Mammary epithelial cell (primary cell): ENCODE results near the gene IFIT1B.

Experiments used
- EZH2 ChIP-seq: IDR thresholded peaks from 2 replicates; pipeline ENCODE4 v1.6.1; 2012; ENCODE audit warnings: low read length, inconsistent platforms, borderline replicate concordance
- TF ChIP-seq, protein P1 (sequence below), 2 donors: IDR thresholded peaks in 1 of 2; conservative IDR thresholded peaks in 1 of 2; 2 replicates each; pipeline ENCODE4 v1.5.1; 2011 to 2012; ENCODE audit warnings: inconsistent platforms in 2 of 2, low read length in 2 of 2, mild to moderate bottlenecking in 2 of 2, control low read depth in 1 of 2, low read depth in 1 of 2; ENCODE audit not compliant: insufficient read depth in 1 of 2; ENCODE audit errors: extremely low read depth in 1 of 2

DNA sequence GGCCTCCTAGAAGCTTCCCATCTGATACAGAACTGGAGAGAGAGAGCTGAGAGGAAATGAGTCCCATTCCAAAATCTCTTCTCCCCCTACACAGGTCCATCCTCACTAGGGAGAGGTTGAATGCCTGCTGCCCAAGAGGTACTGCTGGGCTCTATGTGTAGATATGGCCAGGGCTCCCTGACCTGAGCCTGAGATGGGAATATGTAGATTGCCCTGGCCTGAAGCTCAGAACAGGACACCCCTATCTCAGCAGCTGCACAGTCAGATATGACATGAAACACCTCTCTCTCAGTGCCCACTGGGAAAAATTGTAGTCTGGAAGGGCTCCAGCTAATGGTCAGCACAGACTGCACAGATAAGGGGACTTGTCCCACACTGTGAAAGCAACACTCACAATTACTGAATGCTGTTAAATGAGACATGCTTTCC is 3.1 kb upstream of the IFIT1B start:
- TF ChIP-seq EZH2, result no peak
- TF ChIP-seq, protein P1, sequence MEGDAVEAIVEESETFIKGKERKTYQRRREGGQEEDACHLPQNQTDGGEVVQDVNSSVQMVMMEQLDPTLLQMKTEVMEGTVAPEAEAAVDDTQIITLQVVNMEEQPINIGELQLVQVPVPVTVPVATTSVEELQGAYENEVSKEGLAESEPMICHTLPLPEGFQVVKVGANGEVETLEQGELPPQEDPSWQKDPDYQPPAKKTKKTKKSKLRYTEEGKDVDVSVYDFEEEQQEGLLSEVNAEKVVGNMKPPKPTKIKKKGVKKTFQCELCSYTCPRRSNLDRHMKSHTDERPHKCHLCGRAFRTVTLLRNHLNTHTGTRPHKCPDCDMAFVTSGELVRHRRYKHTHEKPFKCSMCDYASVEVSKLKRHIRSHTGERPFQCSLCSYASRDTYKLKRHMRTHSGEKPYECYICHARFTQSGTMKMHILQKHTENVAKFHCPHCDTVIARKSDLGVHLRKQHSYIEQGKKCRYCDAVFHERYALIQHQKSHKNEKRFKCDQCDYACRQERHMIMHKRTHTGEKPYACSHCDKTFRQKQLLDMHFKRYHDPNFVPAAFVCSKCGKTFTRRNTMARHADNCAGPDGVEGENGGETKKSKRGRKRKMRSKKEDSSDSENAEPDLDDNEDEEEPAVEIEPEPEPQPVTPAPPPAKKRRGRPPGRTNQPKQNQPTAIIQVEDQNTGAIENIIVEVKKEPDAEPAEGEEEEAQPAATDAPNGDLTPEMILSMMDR (conservative IDR thresholded peaks at IDR 0.05 in 1 of 2, IDR thresholded peaks at IDR 0.05 in 1 of 2; ENCODE audit: extremely low read depth in 1 of 2, insufficient read depth in 1 of 2, low read depth in 1 of 2, low read length in 2 of 2), result no peak
